PC-9 (cell line): Measurements from ENCODE around the gene CARS1.

Experiments
- EZH2 ChIP-seq: fragments of 200-600 bp; sonication (generic); IDR thresholded peaks from 2 replicates; pipeline ENCODE4 v1.8.0; 2017; ENCODE audit warnings: antibody characterized with exemption, low read depth
- TF ChIP-seq, protein P1 (sequence below): fragments of 200-600 bp; sonication (generic); conservative IDR thresholded peaks from 2 replicates; pipeline ENCODE4 v1.6.1; 2017; ENCODE audit warnings: mixed run types, antibody characterized with exemption, mild to moderate bottlenecking, moderate library complexity

DNA sequence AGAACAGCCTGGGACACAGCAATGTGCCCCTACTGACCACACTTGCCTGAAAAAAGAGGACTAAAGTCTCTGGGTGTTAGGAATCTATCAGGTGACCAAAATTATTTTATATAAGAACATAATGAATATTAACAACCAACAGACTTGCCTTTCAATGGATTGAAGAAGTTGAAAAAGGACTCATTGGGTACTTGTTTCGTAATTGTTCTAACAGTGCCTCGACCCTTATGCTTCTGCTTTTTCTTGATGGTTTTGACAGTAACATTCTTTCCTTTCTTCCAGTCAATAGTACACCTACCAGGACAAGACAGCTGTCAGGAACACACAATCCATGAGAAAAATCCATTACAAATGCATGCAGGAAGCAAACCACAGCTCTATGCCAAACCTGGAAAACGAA is 99.0 kb downstream of the CARS1 start:
- TF ChIP-seq, protein P1, sequence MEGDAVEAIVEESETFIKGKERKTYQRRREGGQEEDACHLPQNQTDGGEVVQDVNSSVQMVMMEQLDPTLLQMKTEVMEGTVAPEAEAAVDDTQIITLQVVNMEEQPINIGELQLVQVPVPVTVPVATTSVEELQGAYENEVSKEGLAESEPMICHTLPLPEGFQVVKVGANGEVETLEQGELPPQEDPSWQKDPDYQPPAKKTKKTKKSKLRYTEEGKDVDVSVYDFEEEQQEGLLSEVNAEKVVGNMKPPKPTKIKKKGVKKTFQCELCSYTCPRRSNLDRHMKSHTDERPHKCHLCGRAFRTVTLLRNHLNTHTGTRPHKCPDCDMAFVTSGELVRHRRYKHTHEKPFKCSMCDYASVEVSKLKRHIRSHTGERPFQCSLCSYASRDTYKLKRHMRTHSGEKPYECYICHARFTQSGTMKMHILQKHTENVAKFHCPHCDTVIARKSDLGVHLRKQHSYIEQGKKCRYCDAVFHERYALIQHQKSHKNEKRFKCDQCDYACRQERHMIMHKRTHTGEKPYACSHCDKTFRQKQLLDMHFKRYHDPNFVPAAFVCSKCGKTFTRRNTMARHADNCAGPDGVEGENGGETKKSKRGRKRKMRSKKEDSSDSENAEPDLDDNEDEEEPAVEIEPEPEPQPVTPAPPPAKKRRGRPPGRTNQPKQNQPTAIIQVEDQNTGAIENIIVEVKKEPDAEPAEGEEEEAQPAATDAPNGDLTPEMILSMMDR: no peak
- no peak for TF ChIP-seq EZH2
